Right lobe of liver (tissue), 4 donors: ENCODE measurements around the gene ZNF506.

Experiments
- POLR2A ChIP-seq: fragments of 450-650 bp; IDR thresholded peaks from one replicate; pipeline ENCODE4 v1.6.1; 2017; ENCODE audit warnings: antibody characterized with exemption, mild to moderate bottlenecking
- TF ChIP-seq, protein P1 (sequence below), 4 donors: fragments of 200-600 bp in 3 of 4; fragments of 450-650 bp in 1 of 4; IDR thresholded peaks; one replicate each; pipeline versions ENCODE4 v1.5.1 to v1.8.0; 2016 to 2022; ENCODE audit warnings: antibody characterized with exemption in 4 of 4, mild to moderate bottlenecking in 2 of 4
- donor health status: DM: no; HTN: no; CAD: no.
- donor health status: DM: no; HTN: no; CAD: no.
- donor health status: DM: no; HTN: yes; CAD: no.

DNA sequence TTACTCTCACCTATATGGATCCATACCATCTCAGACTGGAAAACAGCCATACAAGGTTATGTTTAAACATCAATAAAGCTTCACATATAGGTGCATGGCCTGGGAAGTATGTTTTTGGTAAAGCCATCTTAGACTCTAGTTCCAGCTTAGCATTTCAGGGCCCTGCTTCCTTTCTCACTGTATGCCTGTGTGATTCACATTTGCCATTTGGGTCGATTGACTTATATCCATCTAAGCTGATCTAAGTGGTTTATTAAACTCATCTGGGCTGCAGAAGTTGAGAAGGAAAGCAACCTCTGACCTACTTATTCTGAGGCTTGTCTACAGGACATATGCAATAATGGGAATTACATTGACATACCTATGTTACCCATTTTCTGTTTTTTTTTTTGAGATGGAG is 33.5 kb downstream of the ZNF506 start:
- TF ChIP-seq, protein P1, sequence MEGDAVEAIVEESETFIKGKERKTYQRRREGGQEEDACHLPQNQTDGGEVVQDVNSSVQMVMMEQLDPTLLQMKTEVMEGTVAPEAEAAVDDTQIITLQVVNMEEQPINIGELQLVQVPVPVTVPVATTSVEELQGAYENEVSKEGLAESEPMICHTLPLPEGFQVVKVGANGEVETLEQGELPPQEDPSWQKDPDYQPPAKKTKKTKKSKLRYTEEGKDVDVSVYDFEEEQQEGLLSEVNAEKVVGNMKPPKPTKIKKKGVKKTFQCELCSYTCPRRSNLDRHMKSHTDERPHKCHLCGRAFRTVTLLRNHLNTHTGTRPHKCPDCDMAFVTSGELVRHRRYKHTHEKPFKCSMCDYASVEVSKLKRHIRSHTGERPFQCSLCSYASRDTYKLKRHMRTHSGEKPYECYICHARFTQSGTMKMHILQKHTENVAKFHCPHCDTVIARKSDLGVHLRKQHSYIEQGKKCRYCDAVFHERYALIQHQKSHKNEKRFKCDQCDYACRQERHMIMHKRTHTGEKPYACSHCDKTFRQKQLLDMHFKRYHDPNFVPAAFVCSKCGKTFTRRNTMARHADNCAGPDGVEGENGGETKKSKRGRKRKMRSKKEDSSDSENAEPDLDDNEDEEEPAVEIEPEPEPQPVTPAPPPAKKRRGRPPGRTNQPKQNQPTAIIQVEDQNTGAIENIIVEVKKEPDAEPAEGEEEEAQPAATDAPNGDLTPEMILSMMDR (IDR thresholded peaks at IDR 0.05): no peak
- TF ChIP-seq POLR2A: no peak
